GM12892 (cell line): ENCODE measurements around the gene RPS6KA5.
"Not testable (repeated sequence)": the region's sequence is repeated elsewhere in the genome, so short reads cannot be mapped to it uniquely, and the experiment has no call there.

Experiments
- POLR2A ChIP-seq: IDR thresholded peaks from 2 replicates; pipeline ENCODE4 v1.6.1; 2011; ENCODE audit warnings: low read depth, low read length, control low read depth
- POLR2AphosphoS5 ChIP-seq: IDR thresholded peaks from 2 replicates; pipeline ENCODE4 v1.6.1; 2011; ENCODE audit warnings: low read depth, low read length, control low read depth

- not testable (repeated sequence) for TF ChIP-seq POLR2A, POLR2AphosphoS5
Measured at GRCh38 chr14:90823542-90823941, 236.9 kb downstream of the RPS6KA5 start.
